Stimulated activated CD4-positive, alpha-beta T cell treated with anti-CD3 and anti-CD28 coated beads, TNF-alpha, amount 100 ng/mL, for 1 hour (primary cell): ENCODE measurements around the gene ASB3.

ENCODE experiments used
- DNase-seq, 3 donors: peaks; one replicate each; pipeline ENCODE4 v3.0.0-alpha.2; 2020; ENCODE audit warnings: low read depth in 3 of 3, low spot score in 1 of 3

Gene ASB3

DNA sequence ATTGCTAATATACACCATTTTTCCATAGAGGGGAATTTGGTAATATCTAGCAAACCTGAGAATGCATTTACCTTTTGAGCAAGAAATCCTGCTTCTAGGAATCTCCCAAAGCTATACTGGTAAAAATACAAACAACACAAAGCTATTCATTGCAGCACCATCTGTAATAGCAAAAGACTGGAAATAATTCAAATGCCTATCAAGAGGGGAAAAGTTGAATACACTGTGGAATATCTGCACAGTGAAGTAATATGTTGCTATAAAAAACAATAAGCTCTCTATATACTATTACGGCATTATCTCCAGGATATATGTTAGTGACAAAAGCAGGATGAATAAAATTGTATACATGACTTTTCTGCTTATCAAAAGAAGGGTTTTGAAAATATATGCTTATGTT lies 131.5 kb downstream of the ASB3 start:
- DNase-seq: no peak

- DNase-seq: no peak
These were observed 132.4 kb downstream of the ASB3 start for GRCh38 chr2:53654396-53654795.

DNA sequence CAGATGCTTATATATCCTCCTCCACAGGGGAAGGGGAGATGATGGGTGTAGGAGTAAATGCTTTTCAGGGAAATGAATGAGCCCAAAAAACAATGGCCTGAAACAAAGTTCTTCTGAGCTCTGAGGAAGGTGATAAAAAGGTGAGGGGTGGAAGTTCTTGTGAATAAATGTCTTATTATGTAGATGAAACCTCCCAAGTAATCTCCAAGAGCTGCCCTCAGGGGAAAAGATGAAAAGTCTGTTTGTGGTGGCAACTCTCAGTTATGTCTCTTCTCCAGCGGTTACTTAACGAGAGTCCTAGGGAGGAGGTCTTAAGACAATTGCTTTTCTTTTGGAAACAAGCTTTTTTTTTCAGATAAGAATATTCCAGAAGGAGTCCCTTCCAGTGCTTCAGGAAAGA lies 134.6 kb downstream of the ASB3 start:
- DNase-seq: no peak

- no peak for DNase-seq
These were observed 140.0 kb downstream of the ASB3 start for GRCh38 chr2:53646788-53647187.

- no peak for DNase-seq
These were observed 145.5 kb downstream of the ASB3 start for GRCh38 chr2:53641290-53641689.

GRCh38 chr2:53640466-53640865 lies 146.3 kb downstream of the ASB3 start:
- DNase-seq: no peak

GRCh38 chr2:53636596-53636995 lies 150.2 kb downstream of the ASB3 start:
- DNase-seq: no peak

DNA sequence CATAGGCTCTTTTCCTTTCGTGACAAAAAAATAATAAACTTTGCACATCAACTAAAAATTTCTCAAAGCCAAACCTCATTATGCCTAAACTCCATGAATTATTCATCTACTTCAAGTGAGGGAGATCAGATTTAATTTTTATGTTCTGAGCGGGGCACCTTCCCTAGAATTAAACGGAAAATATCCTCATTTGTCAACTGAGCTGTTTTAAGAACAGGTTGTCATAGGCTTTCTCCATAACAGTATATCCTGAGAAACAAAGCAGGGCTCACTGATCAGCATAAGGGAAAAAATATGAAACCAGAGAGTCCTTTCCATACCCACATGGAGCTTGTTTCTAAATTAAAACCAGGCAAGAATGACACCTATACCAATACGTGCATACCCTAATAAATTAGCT lies 150.6 kb downstream of the ASB3 start:
- DNase-seq: no peak

DNA sequence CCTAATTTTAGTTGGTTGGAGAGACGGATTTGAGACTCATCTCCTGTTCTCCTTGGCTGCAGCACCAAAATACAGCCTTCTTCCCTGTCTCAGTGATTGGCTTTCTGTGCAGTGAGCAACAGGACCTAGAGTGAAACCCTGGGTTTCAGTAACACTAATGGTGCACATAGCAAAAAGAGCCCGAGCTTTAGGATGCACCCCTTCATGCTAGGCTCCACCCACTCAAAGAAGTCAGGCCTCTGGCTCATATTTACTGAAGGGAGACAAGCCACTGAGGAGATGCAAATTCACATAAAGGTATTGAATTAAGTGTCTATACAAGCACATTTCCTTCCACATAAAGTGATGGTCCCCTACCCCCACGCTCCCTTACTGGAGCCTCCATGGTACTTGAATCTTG lies 151.1 kb downstream of the ASB3 start:
- DNase-seq: no peak

DNA sequence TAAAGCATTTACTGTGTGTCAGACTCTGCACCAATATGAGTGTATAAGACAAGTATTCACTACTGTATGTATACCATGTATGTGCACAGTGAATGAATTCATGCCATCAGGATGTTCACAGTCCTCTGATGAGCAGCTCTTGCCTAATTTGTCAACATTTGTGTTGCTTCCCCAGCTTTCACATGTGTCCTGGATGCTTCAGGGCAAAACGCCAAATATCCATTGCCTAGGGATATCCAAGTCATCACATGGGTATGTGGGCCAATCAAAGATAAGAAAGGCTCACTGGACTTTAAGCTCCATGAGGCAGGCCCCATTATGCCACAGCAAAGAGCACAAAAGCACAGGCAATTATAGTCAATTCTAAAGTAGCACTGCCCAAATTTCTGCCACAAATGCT lies 153.3 kb downstream of the ASB3 start:
- DNase-seq: no peak

- DNase-seq: no peak
These were observed 154.0 kb downstream of the ASB3 start for GRCh38 chr2:53632714-53633113.

DNA sequence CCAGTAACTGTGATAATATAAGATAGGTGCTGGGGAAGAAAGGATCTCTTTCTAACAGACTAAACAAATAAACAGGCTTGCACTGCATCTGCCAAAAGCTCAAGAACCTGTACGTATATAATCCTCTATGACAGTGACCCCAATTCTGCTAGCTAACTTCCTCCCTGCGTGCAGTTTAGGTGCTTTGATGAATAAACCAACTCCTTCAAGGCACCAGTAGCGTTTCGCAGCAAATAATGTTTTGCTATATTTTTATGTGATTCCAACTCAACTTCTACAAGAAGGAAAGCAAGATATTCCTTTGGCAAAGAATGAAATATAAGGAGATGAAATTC lies 154.7 kb downstream of the ASB3 start:
- no peak for DNase-seq

GRCh38 chr2:53631313-53632125 lies 155.2 kb downstream of the ASB3 start:
- no peak for DNase-seq

DNA sequence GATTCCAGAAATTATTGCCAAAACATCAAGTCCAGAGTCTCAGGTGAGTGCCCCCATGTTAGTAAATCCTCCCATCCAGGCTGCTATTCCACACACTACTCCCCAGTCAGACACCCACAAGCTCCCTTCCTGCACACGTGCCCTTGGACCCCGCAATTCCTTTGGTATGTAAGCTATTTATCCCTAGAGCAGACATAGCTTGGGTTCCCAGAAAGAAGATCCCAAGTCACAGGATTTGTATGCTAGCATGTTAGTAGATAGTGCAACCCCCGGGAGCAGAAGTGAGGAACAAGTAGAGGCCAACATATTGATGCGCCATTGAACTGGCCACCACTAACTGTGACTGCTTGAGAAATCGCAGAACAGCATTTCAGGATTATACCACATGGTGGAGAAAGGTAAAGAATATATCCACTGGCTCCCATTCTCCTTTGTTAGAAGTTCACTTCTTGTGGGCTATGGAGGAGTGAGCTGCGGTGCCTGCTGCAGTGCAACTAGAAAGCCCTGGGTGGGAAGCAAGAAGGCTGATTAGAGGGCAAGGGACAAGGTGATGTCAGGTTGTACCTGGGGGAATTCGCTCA lies 156.6 kb downstream of the ASB3 start:
- DNase-seq: no peak

DNA sequence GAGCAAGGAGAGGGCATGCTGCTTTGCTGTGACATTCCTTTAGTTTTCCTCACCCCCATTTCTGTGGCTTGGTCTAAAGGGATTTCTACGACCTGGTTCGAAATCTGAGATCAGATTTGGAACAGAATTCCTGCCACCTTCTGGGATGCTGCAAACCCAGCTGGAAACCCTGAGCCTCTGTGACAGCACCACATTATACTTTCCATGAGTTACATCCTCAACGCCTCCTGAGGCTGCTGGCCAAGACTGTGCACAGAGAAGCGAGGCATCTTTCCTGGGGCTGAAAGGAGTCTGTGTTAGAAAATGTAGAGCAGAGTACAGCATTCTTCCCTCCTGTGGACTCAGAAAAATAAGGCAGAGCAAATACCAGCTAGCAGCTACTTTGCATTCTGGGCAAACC lies 157.3 kb downstream of the ASB3 start:
- no peak for DNase-seq

DNA sequence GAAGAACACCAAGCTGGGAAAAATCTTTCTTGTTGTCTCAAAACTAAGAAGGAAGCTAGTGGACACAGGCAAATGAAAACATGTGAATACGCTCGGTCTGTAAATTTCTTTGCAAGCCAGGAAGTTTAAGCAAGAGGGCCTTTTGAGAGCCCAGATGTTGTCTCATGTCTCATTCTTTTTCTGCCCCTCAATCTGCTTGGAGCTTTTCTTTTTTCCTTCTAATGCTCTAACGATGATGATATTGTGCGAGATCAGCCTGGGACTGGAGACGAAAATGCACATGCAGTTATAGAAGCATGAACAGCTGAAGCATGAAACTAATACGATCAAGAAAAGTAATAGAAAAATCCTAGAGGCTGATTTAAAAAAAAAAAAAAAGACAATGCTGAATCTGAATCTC lies 157.8 kb downstream of the ASB3 start:
- DNase-seq: no peak

GRCh38 chr2:53622141-53622540 lies 164.6 kb downstream of the ASB3 start:
- no peak for DNase-seq

DNA sequence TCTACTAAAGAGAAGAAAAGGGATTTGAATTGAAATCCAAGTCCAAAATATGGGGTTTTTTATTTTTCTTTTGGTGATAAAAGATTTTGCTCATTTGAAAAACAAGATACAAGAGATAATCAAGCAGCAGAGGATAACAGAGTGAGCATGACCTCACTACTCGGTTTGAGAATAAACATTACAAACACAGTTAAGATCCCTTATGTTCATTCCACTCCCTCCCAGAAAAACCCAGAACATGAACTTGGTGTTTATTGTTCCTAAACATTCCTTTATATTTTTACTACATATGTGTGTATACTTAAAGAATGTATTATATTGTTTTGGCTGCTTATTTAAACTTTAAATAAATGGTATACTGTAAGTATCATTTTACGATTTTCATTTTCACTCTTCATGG lies 165.8 kb downstream of the ASB3 start:
- DNase-seq: no peak
